H9 (cell line): ENCODE data around the gene ATG2B. TPM values are rescaled to one million over a fixed set of nuclear protein-coding genes. Genes with fewer than 3 reads are reported as not detected.

ENCODE experiments used
- DNase-seq: peaks from one replicate; pipeline ENCODE4 v3.0.0-alpha.2; 2017
- H2AFZ ChIP-seq: one replicate; pipeline ENCODE4 v1.6.1; 2013; ENCODE audit warnings: mild to moderate bottlenecking, low read length, control low read depth, moderate library complexity
- H2AK5ac ChIP-seq: 2 replicates; pipeline ENCODE4 v1.6.1; 2013; ENCODE audit warnings: low read length, control low read depth, mixed read lengths; ENCODE audit not compliant: insufficient read length
- H2BK120ac ChIP-seq: one replicate; pipeline ENCODE4 v1.6.1; 2013; ENCODE audit warnings: low read depth, mild to moderate bottlenecking, low read length, control low read depth, inconsistent platforms; ENCODE audit not compliant: poor library complexity, severe bottlenecking
- H2BK12ac ChIP-seq: 2 replicates; pipeline ENCODE4 v1.6.1; 2013; ENCODE audit warnings: low read length, control low read depth, mixed read lengths, low read depth; ENCODE audit not compliant: insufficient read length
- H2BK15ac ChIP-seq: 2 replicates; pipeline ENCODE4 v1.6.1; 2013; ENCODE audit warnings: low read depth, low read length, control low read depth
- H2BK20ac ChIP-seq: one replicate; pipeline ENCODE4 v1.6.1; 2013; ENCODE audit warnings: low read depth, mild to moderate bottlenecking, low read length, control low read depth, inconsistent platforms; ENCODE audit not compliant: poor library complexity, severe bottlenecking
- H2BK5ac ChIP-seq: 2 replicates; pipeline ENCODE4 v1.6.1; 2013; ENCODE audit warnings: low read length, control low read depth, mixed read lengths; ENCODE audit not compliant: insufficient read length
- H3K14ac ChIP-seq: 2 replicates; pipeline ENCODE4 v1.6.1; 2013; ENCODE audit warnings: low read length, control low read depth; ENCODE audit not compliant: insufficient read depth
- H3K18ac ChIP-seq: 2 replicates; pipeline ENCODE4 v1.6.1; 2013; ENCODE audit warnings: low read depth, mild to moderate bottlenecking, mixed read lengths, low read length, control low read depth; ENCODE audit not compliant: insufficient read length
- H3K23ac ChIP-seq: 2 replicates; pipeline ENCODE4 v1.6.1; 2013; ENCODE audit warnings: low read length, control low read depth, mixed read lengths, low read depth; ENCODE audit not compliant: insufficient read length
- H3K23me2 ChIP-seq: 2 replicates; pipeline ENCODE4 v1.6.1; 2013; ENCODE audit warnings: low read depth, mild to moderate bottlenecking, mixed read lengths, low read length, control low read depth; ENCODE audit not compliant: insufficient read length, poor library complexity, severe bottlenecking
- H3K27ac ChIP-seq: 2 replicates; pipeline ENCODE4 v1.5.1; 2013; ENCODE audit warnings: low read length, control low read depth, mixed read lengths, low read depth; ENCODE audit not compliant: insufficient read length
- H3K27me3 ChIP-seq: 2 replicates; pipeline ENCODE4 v1.6.1; 2013; ENCODE audit warnings: low read length, control low read depth, inconsistent platforms; ENCODE audit not compliant: insufficient read depth
- H3K4ac ChIP-seq: 2 replicates; pipeline ENCODE4 v1.6.1; 2013; ENCODE audit warnings: low read depth, mild to moderate bottlenecking, control low read depth, inconsistent platforms, low read length, moderate library complexity
- H3K4me1 ChIP-seq: 2 replicates; pipeline ENCODE4 v1.6.1; 2013; ENCODE audit warnings: low read length, control low read depth, inconsistent platforms; ENCODE audit not compliant: insufficient read depth
- H3K4me2 ChIP-seq: 2 replicates; pipeline ENCODE4 v1.6.1; 2013; ENCODE audit warnings: low read length, control low read depth, mixed read lengths; ENCODE audit not compliant: insufficient read length, insufficient read depth
- H3K56ac ChIP-seq: 2 replicates; pipeline ENCODE4 v1.6.1; 2013; ENCODE audit warnings: low read depth, mild to moderate bottlenecking, mixed read lengths, low read length, control low read depth; ENCODE audit not compliant: insufficient read length
- H3K79me1 ChIP-seq: 2 replicates; pipeline ENCODE4 v1.6.1; 2013; ENCODE audit warnings: low read depth, mild to moderate bottlenecking, moderate library complexity, low read length, control low read depth, inconsistent platforms; ENCODE audit not compliant: insufficient read depth, poor library complexity, severe bottlenecking
- H3K79me2 ChIP-seq: 2 replicates; pipeline ENCODE4 v1.6.1; 2013; ENCODE audit warnings: low read length, control low read depth, inconsistent platforms; ENCODE audit not compliant: insufficient read depth
- H3K9ac ChIP-seq: 2 replicates; pipeline ENCODE4 v1.6.1; 2013; ENCODE audit warnings: low read length, control low read depth, mixed read lengths; ENCODE audit not compliant: insufficient read length; ENCODE audit errors: extremely low read depth
- H3K9me3 ChIP-seq: one replicate; pipeline ENCODE4 v1.6.1; 2013; ENCODE audit warnings: low read depth, low read length, inconsistent platforms; ENCODE audit not compliant: control insufficient read depth
- H3T11ph ChIP-seq: one replicate; pipeline ENCODE4 v1.6.1; 2013; ENCODE audit warnings: mild to moderate bottlenecking, low read length, control low read depth, inconsistent platforms
- H4K20me1 ChIP-seq: one replicate; pipeline ENCODE4 v1.6.1; 2013; ENCODE audit not compliant: control insufficient read depth, insufficient read length, insufficient read depth
- H4K5ac ChIP-seq: 2 replicates; pipeline ENCODE4 v1.6.1; 2013; ENCODE audit warnings: low read depth, mild to moderate bottlenecking, mixed read lengths, low read length, control low read depth; ENCODE audit not compliant: insufficient read length
- H4K8ac ChIP-seq: replicated peaks from 2 replicates; pipeline ENCODE4 v1.6.1; 2013; ENCODE audit warnings: low read length, control low read depth, mixed read lengths, low read depth; ENCODE audit not compliant: insufficient read length
- H4K91ac ChIP-seq: 2 replicates; pipeline ENCODE4 v1.6.1; 2013; ENCODE audit warnings: low read depth, mild to moderate bottlenecking, moderate library complexity, mixed read lengths, low read length, control low read depth; ENCODE audit not compliant: insufficient read length
- H3K27ac Mint-ChIP-seq, 3 experiments: 2 replicates in 2 of 3; 3 replicates in 1 of 3; pipeline ENCODE4 v1.8.0; 2020 to 2021; ENCODE audit warnings: mixed read lengths in 3 of 3, mild to moderate bottlenecking in 1 of 3, moderate library complexity in 1 of 3
- H3K27me3 Mint-ChIP-seq: 2 replicates; pipeline ENCODE4 v1.8.0; 2021; ENCODE audit warnings: low read depth, mild to moderate bottlenecking, moderate library complexity, mixed read lengths
- H3K36me3 Mint-ChIP-seq, 3 experiments: 2 replicates in 2 of 3; 3 replicates in 1 of 3; pipeline ENCODE4 v1.8.0; 2020 to 2021; ENCODE audit warnings: low read depth in 3 of 3, mixed read lengths in 3 of 3; ENCODE audit not compliant: insufficient read depth in 1 of 3
- H3K4me1 Mint-ChIP-seq, 2 experiments: 2 replicates each; pipeline ENCODE4 v1.8.0; 2020; ENCODE audit warnings: mixed read lengths in 2 of 2
- H3K4me3 Mint-ChIP-seq, 2 experiments: 2 replicates in 1 of 2; 3 replicates in 1 of 2; pipeline ENCODE4 v1.8.0; 2020 to 2021; ENCODE audit warnings: mild to moderate bottlenecking in 2 of 2, mixed read lengths in 2 of 2, moderate library complexity in 1 of 2
- H3K9me3 Mint-ChIP-seq, 2 experiments: 2 replicates in 1 of 2; 3 replicates in 1 of 2; pipeline ENCODE4 v1.8.0; 2020; ENCODE audit warnings: mild to moderate bottlenecking in 2 of 2, mixed read lengths in 2 of 2, moderate library complexity in 1 of 2
- CTCF ChIP-seq: fragments of 200-600 bp; sonication (generic); conservative IDR thresholded peaks from 3 replicates; pipeline ENCODE4 v1.8.0; 2021; ENCODE audit warnings: antibody characterized with exemption, mild to moderate bottlenecking
- whole genome bisulfite sequencing: extraction: QIAGEN DNeasy Blood & Tissue Kit; methylation state at CpG from one replicate; pipeline ENCODE4 v1.1.7; 2013; ENCODE audit warnings: missing lambda C conversion rate, low lambda C conversion rate, mixed read lengths; ENCODE audit not compliant: insufficient read length; ENCODE audit errors: extremely low coverage; 5-methylcytosine and 5-hydroxymethylcytosine counted together
- total RNA-seq: library from RNA; stranded (reverse); gene quantifications from 2 replicates; pipeline ENCODE4 v1.2.1, GENCODE V29; 2021

The ATG2B gene
- total RNA-seq, 1 experiment from 2014 or later = 12.6 TPM

GRCh38 chr14:96373538-96373937, 10.4 kb upstream of the ATG2B start:
- no peak for TF ChIP-seq CTCF
- H3K36me3 Mint-ChIP-seq = peaks cover 5 to 23% (median 10%) of the 10 kb centered on the region in 3 experiments; a peak in 6 of 7 replicates
- H3K56ac ChIP-seq = no peak overlapping the region
- no peak overlapping the region for H2BK12ac ChIP-seq
- H3K4ac ChIP-seq = no peak overlapping the region
- H3K79me2 ChIP-seq = peaks cover 14% of the 10 kb centered on the region; the same call in 1 of the 2 replicates
- no peak overlapping the region for H3K14ac ChIP-seq
- H3K23me2 ChIP-seq = no peaks in the 10 kb centered on the region
- H4K20me1 ChIP-seq = no peaks in the 10 kb centered on the region
- no peak overlapping the region for H3K9ac ChIP-seq
- no peak overlapping the region for H2BK120ac ChIP-seq
- peaks cover 13 to 21% of the 10 kb centered on the region in 2 experiments for H3K4me1 Mint-ChIP-seq
- H3K27ac ChIP-seq = no peak overlapping the region
- H2BK20ac ChIP-seq = no peak overlapping the region
- H3K9me3 ChIP-seq = no peaks in the 10 kb centered on the region
- no peak overlapping the region for H2BK15ac ChIP-seq
- 100% methylated on average over 1 of the region's 3 CpGs for WGBS
- no peak overlapping the region for H4K91ac ChIP-seq
- H3K4me3 Mint-ChIP-seq = no peak overlapping the region
- H3K27me3 Mint-ChIP-seq = no peaks in the 10 kb centered on the region
- peaks cover 9% of the 10 kb centered on the region for H3K79me1 ChIP-seq
- no peak overlapping the region for H4K8ac ChIP-seq
- no peak for DNase-seq
- no peak overlapping the region for H3K4me2 ChIP-seq
- H2AFZ ChIP-seq = no peak overlapping the region
- H3T11ph ChIP-seq = no peak overlapping the region
- H3K27me3 ChIP-seq = no peaks in the 10 kb centered on the region
- H3K9me3 Mint-ChIP-seq = peaks cover 6 to 8% of the 10 kb centered on the region in 2 experiments
- no peak overlapping the region for H3K18ac ChIP-seq
- no peak overlapping the region for H3K27ac Mint-ChIP-seq
- no peak overlapping the region for H4K5ac ChIP-seq
- H2AK5ac ChIP-seq = no peak overlapping the region
- H3K23ac ChIP-seq = no peak overlapping the region
- H2BK5ac ChIP-seq = no peak overlapping the region
- peaks cover 3% of the 10 kb centered on the region; the same call in 1 of the 2 replicates for H3K4me1 ChIP-seq
